ENCODE measurements around the gene ATG14.
"Not testable (repeated sequence)": the region's sequence is repeated elsewhere in the genome, so short reads cannot be mapped to it uniquely, and the experiment has no call there.

ATG14 gene

GRCh38 chr14:55361190-55361589, 50.4 kb downstream of the ATG14 start:
- FAIRE-seq (no peak), DNase-seq (ENCODE audit: insufficient read length, low spot score) (no peak)
- no peak for TF ChIP-seq POLR2A (IDR thresholded peaks at IDR 0.05; ENCODE audit: low read depth, low read length)

- FAIRE-seq, result no peak
- no peak for DNase-seq (ENCODE audit: insufficient read length, low spot score)
- TF ChIP-seq POLR2A (IDR thresholded peaks at IDR 0.05; ENCODE audit: low read depth, low read length), result no peak
Observed at GRCh38 chr14:55359307-55359706, 52.3 kb downstream of the ATG14 start.

- DNase-seq (ENCODE audit: insufficient read length, low spot score) (no peak), FAIRE-seq (no peak)
- TF ChIP-seq POLR2A (IDR thresholded peaks at IDR 0.05; ENCODE audit: low read depth, low read length), result no peak
Observed at GRCh38 chr14:55356913-55357312, 54.7 kb downstream of the ATG14 start.

- DNase-seq (ENCODE audit: insufficient read length, low spot score) (no peak), FAIRE-seq (no peak)
- TF ChIP-seq POLR2A (IDR thresholded peaks at IDR 0.05; ENCODE audit: low read depth, low read length), result no peak
Observed at GRCh38 chr14:55355922-55356321, 55.7 kb downstream of the ATG14 start.

GRCh38 chr14:55354500-55354899, 57.1 kb downstream of the ATG14 start:
- peak; percentile 9 for DNase-seq (ENCODE audit: insufficient read length, low spot score)
- FAIRE-seq, result no peak
- TF ChIP-seq POLR2A (IDR thresholded peaks at IDR 0.05; ENCODE audit: low read depth, low read length), result no peak

- FAIRE-seq (no peak), DNase-seq (ENCODE audit: insufficient read length, low spot score) (no peak)
- no peak for TF ChIP-seq POLR2A (IDR thresholded peaks at IDR 0.05; ENCODE audit: low read depth, low read length)
Observed at GRCh38 chr14:55353686-55354467, 57.8 kb downstream of the ATG14 start.

GRCh38 chr14:55352201-55352600, 59.4 kb downstream of the ATG14 start:
- DNase-seq (ENCODE audit: insufficient read length, low spot score), result no peak
- FAIRE-seq, result no peak
- no peak for TF ChIP-seq POLR2A (IDR thresholded peaks at IDR 0.05; ENCODE audit: low read depth, low read length)

- DNase-seq (ENCODE audit: insufficient read length, low spot score), result no peak
- no peak for FAIRE-seq
- no peak for TF ChIP-seq POLR2A (IDR thresholded peaks at IDR 0.05; ENCODE audit: low read depth, low read length)
Observed at GRCh38 chr14:55351111-55351510, 60.5 kb downstream of the ATG14 start.

GRCh38 chr14:55350461-55350860, 61.2 kb downstream of the ATG14 start:
- DNase-seq (ENCODE audit: insufficient read length, low spot score) (no peak), FAIRE-seq (no peak)

GRCh38 chr14:55349565-55349964, 62.1 kb downstream of the ATG14 start:
- FAIRE-seq (no peak), DNase-seq (ENCODE audit: insufficient read length, low spot score) (no peak)
- TF ChIP-seq POLR2A (IDR thresholded peaks at IDR 0.05; ENCODE audit: low read depth, low read length), result no peak

More at GRCh38 chr14:55350461-55350860, 61.2 kb downstream of the ATG14 start:
- no peak for TF ChIP-seq POLR2A (IDR thresholded peaks at IDR 0.05; ENCODE audit: low read depth, low read length)

GRCh38 chr14:55348766-55349453, 62.7 kb downstream of the ATG14 start:
- no peak for FAIRE-seq
- TF ChIP-seq POLR2A (IDR thresholded peaks at IDR 0.05; ENCODE audit: low read depth, low read length), result no peak
- no peak for DNase-seq (ENCODE audit: insufficient read length, low spot score)

GRCh38 chr14:55347748-55348147, 63.9 kb downstream of the ATG14 start:
- no peak for FAIRE-seq
- no peak for DNase-seq (ENCODE audit: insufficient read length, low spot score)
- TF ChIP-seq POLR2A (IDR thresholded peaks at IDR 0.05; ENCODE audit: low read depth, low read length), result no peak

- no peak for TF ChIP-seq POLR2A (IDR thresholded peaks at IDR 0.05; ENCODE audit: low read depth, low read length)
- FAIRE-seq, result no peak
- no peak for DNase-seq (ENCODE audit: insufficient read length, low spot score)
Observed at GRCh38 chr14:55347040-55347439, 64.6 kb downstream of the ATG14 start.

GRCh38 chr14:55344582-55345163, 67.0 kb downstream of the ATG14 start:
- FAIRE-seq, result not testable (repeated sequence)

GRCh38 chr14:55341781-55342180, 69.8 kb downstream of the ATG14 start:
- no peak for TF ChIP-seq POLR2A (IDR thresholded peaks at IDR 0.05; ENCODE audit: low read depth, low read length)
- no peak for FAIRE-seq
- DNase-seq (ENCODE audit: insufficient read length, low spot score), result no peak

More at GRCh38 chr14:55344582-55345163, 67.0 kb downstream of the ATG14 start:
- DNase-seq (ENCODE audit: insufficient read length, low spot score), result not testable (repeated sequence)
